IMR-90 (cell line): Measurements from ENCODE around the gene TMEM253.

ENCODE experiments used
- CTCF ChIP-seq: conservative IDR thresholded peaks from 2 replicates; pipeline ENCODE4 v1.5.1; 2012; ENCODE audit warnings: mild to moderate bottlenecking, low read depth, low read length, improper control_type of control experiment
- SMC3 ChIP-seq: fragments of 150-350 bp; IDR thresholded peaks from 2 replicates; pipeline ENCODE4 v1.6.1; 2016; ENCODE audit warnings: low read depth, mild to moderate bottlenecking, antibody characterized with exemption, low read length, moderate library complexity
- USF2 ChIP-seq: fragments of 150-350 bp; IDR thresholded peaks from 2 replicates; pipeline ENCODE4 v1.6.1; 2017; ENCODE audit warnings: mild to moderate bottlenecking, antibody characterized with exemption, low read length, low read depth

GRCh38 chr14:21096978-21097635, 3.8 kb upstream of the TMEM253 start:
- no peak for TF ChIP-seq SMC3
- TF ChIP-seq USF2 = no peak
- TF ChIP-seq CTCF = no peak
